ENCODE data around the gene KCNB1. TPM values are rescaled to one million over a fixed set of nuclear protein-coding genes. Genes with fewer than 3 reads are reported as not detected.

The KCNB1 gene
- total RNA-seq, 1 donor = under 0.01 TPM

DNA sequence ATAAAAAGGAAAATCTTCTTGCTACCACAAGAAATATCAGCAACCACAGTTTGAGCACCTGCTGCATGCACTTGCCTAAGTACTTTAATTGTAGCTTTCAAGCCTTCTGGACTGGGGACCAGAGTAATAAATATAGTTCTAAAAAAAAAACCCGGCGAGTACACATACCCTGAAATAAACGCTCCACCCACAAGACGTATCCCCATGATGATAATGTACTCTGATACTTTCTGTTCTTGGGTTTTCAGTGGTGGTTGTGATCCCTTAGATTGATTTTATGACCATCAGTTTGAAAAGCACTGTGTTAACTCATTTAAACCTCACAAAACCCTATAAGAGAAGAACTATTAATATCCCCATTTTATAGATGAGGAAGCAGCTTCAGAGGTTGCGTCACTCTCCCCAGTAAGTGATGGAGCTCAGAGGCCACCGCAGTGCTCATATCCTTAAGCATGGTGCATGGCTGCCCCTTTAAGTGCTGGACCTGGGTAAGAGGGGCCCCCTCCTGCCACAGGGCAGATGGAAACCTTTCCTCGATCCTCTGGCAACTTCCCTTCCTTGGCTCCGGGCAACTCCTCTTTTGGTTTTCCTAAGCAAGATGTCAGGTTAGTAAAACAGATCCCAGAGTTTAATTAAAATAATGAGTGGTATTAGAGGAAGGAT lies 67.3 kb downstream of the KCNB1 start:
- peaks cover 62% of the 10 kb centered on the region for H3K27me3 ChIP-seq (ENCODE audit: insufficient read depth, low read length)
- no peaks in the 10 kb centered on the region for H3K79me2 ChIP-seq (ENCODE audit: insufficient read depth, low read length)
- H3K4me1 ChIP-seq (ENCODE audit: insufficient read depth, low read length) = peaks cover 3% of the 10 kb centered on the region
- H3K4me2 ChIP-seq (ENCODE audit: insufficient read depth, low read length) = no peak overlapping the region
- no peak overlapping the region for H3K27ac ChIP-seq (ENCODE audit: low read depth, low read length)
- TF ChIP-seq, protein P1, sequence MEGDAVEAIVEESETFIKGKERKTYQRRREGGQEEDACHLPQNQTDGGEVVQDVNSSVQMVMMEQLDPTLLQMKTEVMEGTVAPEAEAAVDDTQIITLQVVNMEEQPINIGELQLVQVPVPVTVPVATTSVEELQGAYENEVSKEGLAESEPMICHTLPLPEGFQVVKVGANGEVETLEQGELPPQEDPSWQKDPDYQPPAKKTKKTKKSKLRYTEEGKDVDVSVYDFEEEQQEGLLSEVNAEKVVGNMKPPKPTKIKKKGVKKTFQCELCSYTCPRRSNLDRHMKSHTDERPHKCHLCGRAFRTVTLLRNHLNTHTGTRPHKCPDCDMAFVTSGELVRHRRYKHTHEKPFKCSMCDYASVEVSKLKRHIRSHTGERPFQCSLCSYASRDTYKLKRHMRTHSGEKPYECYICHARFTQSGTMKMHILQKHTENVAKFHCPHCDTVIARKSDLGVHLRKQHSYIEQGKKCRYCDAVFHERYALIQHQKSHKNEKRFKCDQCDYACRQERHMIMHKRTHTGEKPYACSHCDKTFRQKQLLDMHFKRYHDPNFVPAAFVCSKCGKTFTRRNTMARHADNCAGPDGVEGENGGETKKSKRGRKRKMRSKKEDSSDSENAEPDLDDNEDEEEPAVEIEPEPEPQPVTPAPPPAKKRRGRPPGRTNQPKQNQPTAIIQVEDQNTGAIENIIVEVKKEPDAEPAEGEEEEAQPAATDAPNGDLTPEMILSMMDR (IDR thresholded peaks at IDR 0.05; ENCODE audit: extremely low read depth, low read depth, low read length) = no peak
- H3K4me3 ChIP-seq (ENCODE audit: insufficient read depth, low read length) = no peak overlapping the region
- no peaks in the 10 kb centered on the region for H4K20me1 ChIP-seq (ENCODE audit: insufficient read depth, low read length)
- H2AFZ ChIP-seq (ENCODE audit: low read length) = no peak overlapping the region
- no peaks in the 10 kb centered on the region for H3K9me3 ChIP-seq (ENCODE audit: low read depth, low read length)
- H3K36me3 ChIP-seq (ENCODE audit: insufficient read depth, low read length) = no peaks in the 10 kb centered on the region
- no peak for DNase-seq (ENCODE audit: insufficient read length, low spot score, missing footprints)

DNA sequence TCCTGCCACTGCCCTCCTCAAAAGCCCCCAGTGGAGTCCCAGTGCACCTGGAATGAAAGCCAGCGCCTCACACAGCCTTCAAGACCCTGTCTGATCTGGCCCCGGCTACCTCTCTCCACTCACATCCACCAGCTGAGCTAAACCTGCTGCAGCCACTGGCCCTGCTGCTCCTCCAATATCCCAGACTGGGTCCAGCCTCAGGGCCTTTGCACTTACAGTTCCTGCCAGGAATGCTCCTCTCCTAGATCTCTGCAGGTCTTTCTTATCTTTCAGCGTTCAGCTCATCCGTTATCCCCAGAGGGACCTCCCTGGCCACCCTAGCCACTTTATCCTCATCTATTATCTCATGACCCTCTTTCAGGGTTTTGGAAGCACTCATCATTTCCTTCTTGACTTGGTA lies 68.8 kb downstream of the KCNB1 start:
- peaks cover 3% of the 10 kb centered on the region for H3K4me1 ChIP-seq (ENCODE audit: insufficient read depth, low read length)
- H3K79me2 ChIP-seq (ENCODE audit: insufficient read depth, low read length) = no peaks in the 10 kb centered on the region
- DNase-seq (ENCODE audit: insufficient read length, low spot score, missing footprints) = no peak
- H3K9me3 ChIP-seq (ENCODE audit: low read depth, low read length) = no peaks in the 10 kb centered on the region
- no peak overlapping the region for H3K4me3 ChIP-seq (ENCODE audit: insufficient read depth, low read length)
- H3K36me3 ChIP-seq (ENCODE audit: insufficient read depth, low read length) = no peaks in the 10 kb centered on the region
- H4K20me1 ChIP-seq (ENCODE audit: insufficient read depth, low read length) = no peaks in the 10 kb centered on the region
- TF ChIP-seq, protein P1 (IDR thresholded peaks at IDR 0.05; ENCODE audit: extremely low read depth, low read depth, low read length) = no peak
- H3K27me3 ChIP-seq (ENCODE audit: insufficient read depth, low read length) = peaks cover 54% of the 10 kb centered on the region
- no peak overlapping the region for H2AFZ ChIP-seq (ENCODE audit: low read length)
- H3K4me2 ChIP-seq (ENCODE audit: insufficient read depth, low read length) = no peak overlapping the region
- no peak overlapping the region for H3K27ac ChIP-seq (ENCODE audit: low read depth, low read length)

DNA sequence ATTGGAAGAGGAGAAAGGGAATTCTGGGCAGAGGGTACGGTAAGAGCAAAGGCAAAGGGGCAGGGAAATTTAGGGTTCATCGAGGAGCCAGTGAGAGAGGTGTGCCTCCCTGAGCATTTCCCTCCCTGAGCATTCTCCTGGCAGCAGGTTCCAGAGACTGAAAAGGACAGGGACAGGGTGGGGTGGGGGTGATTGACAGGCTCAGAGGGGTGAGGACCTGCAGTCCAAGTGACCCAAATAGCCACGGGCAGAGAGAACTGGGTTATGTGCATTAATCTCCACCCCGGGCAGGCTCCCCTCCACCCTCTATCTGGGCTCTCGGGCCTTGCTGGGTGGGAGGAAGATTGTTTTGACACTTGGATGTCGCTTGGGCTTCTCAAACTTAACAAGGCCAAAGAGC lies 69.5 kb downstream of the KCNB1 start:
- H3K36me3 ChIP-seq (ENCODE audit: insufficient read depth, low read length) = no peaks in the 10 kb centered on the region
- peaks cover 48% of the 10 kb centered on the region for H3K27me3 ChIP-seq (ENCODE audit: insufficient read depth, low read length)
- no peaks in the 10 kb centered on the region for H3K9me3 ChIP-seq (ENCODE audit: low read depth, low read length)
- H3K79me2 ChIP-seq (ENCODE audit: insufficient read depth, low read length) = no peaks in the 10 kb centered on the region
- TF ChIP-seq, protein P1 (IDR thresholded peaks at IDR 0.05; ENCODE audit: extremely low read depth, low read depth, low read length) = no peak
- DNase-seq (ENCODE audit: insufficient read length, low spot score, missing footprints) = no peak
- H3K4me3 ChIP-seq (ENCODE audit: insufficient read depth, low read length) = no peak overlapping the region
- no peak overlapping the region for H3K27ac ChIP-seq (ENCODE audit: low read depth, low read length)
- peaks cover 3% of the 10 kb centered on the region for H3K4me1 ChIP-seq (ENCODE audit: insufficient read depth, low read length)
- no peak overlapping the region for H2AFZ ChIP-seq (ENCODE audit: low read length)
- H3K4me2 ChIP-seq (ENCODE audit: insufficient read depth, low read length) = no peak overlapping the region
- no peaks in the 10 kb centered on the region for H4K20me1 ChIP-seq (ENCODE audit: insufficient read depth, low read length)

GRCh38 chr20:49412254-49412653 lies 70.2 kb downstream of the KCNB1 start:
- H3K27ac ChIP-seq (ENCODE audit: low read depth, low read length) = no peak overlapping the region
- TF ChIP-seq, protein P1 (IDR thresholded peaks at IDR 0.05; ENCODE audit: extremely low read depth, low read depth, low read length) = no peak
- no peaks in the 10 kb centered on the region for H3K9me3 ChIP-seq (ENCODE audit: low read depth, low read length)
- DNase-seq (ENCODE audit: insufficient read length, low spot score, missing footprints) = no peak
- H3K4me2 ChIP-seq (ENCODE audit: insufficient read depth, low read length) = no peak overlapping the region
- H3K4me1 ChIP-seq (ENCODE audit: insufficient read depth, low read length) = peaks cover 3% of the 10 kb centered on the region
- H4K20me1 ChIP-seq (ENCODE audit: insufficient read depth, low read length) = no peaks in the 10 kb centered on the region
- H3K4me3 ChIP-seq (ENCODE audit: insufficient read depth, low read length) = no peak overlapping the region
- no peaks in the 10 kb centered on the region for H3K79me2 ChIP-seq (ENCODE audit: insufficient read depth, low read length)
- H2AFZ ChIP-seq (ENCODE audit: low read length) = no peak overlapping the region
- H3K27me3 ChIP-seq (ENCODE audit: insufficient read depth, low read length) = peaks cover 44% of the 10 kb centered on the region
- H3K36me3 ChIP-seq (ENCODE audit: insufficient read depth, low read length) = no peaks in the 10 kb centered on the region

Measured in osteoblast (primary cell).